HepG2 (cell line): ENCODE measurements around the gene APBA1. TPM values are rescaled to one million over a fixed set of nuclear protein-coding genes. Genes with fewer than 3 reads are reported as not detected.

Experiments used
- ATAC-seq: fragments of 200-7000 bp; cut with Tn5 transposase; 3 replicates; pipeline ENCODE4 v1.9.1; 2020; ENCODE audit warnings: mild to moderate bottlenecking, moderate library complexity
- BruUV-seq: library from RNA; stranded (reverse); fragments of 400-500 nt; replicated peaks from 2 replicates; lab custom pipeline; 2021; lab: Mats Ljungman, UMichigan
- CTCF ChIA-PET: fragments of 300-600 bp; formaldehyde crosslinking; extraction: SDS; loops from one replicate; lab custom pipeline; 2021; ENCODE audit warnings: low total read pairs, inconsistent platforms, low intra/inter-chr PET ratio; lab: Yijun Ruan, JAX
- POLR2A ChIA-PET: fragments of 350-600 bp; sonication (Branson Sonifier 250); formaldehyde crosslinking; loops from one replicate; lab custom pipeline; 2020; ENCODE audit warnings: antibody characterized with exemption, inconsistent platforms; lab: Yijun Ruan, JAX
- DNase-seq: peaks from one replicate; pipeline ENCODE4 v3.0.0-alpha.2; 2015; ENCODE audit warnings: low spot score
- FAIRE-seq: peaks from 3 replicates; lab custom pipeline; 2011; peaks lifted over from hg19 to GRCh38; lab: Jason Lieb, UNC
- H2AFZ ChIP-seq: one replicate; pipeline ENCODE4 v1.6.1; 2011; ENCODE audit warnings: low read length, inconsistent platforms
- H3K27ac ChIP-seq: fragments of 300-600 bp; 3 replicates; pipeline ENCODE4 v1.8.0; 2011; ENCODE audit warnings: mixed run types, mild to moderate bottlenecking, mixed read lengths, low read length, inconsistent platforms; ENCODE audit not compliant: insufficient read depth; ENCODE audit errors: extremely low read length
- H3K27me3 ChIP-seq, 2 experiments: fragments of 200-600 bp in 1 of 2; 2 replicates in 1 of 2; 3 replicates in 1 of 2; pipeline versions ENCODE4 v1.6.0 to v1.8.0; 2011; ENCODE audit warnings: low read length in 2 of 2, mild to moderate bottlenecking in 2 of 2, moderate library complexity in 2 of 2, inconsistent platforms in 1 of 2; ENCODE audit not compliant: insufficient read depth in 2 of 2, control insufficient read depth in 1 of 2
- H3K36me3 ChIP-seq, 2 experiments: fragments of 200-600 bp in 1 of 2; replicated peaks in 1 of 2; 2 replicates in 1 of 2; 3 replicates in 1 of 2; pipeline versions ENCODE4 v1.5.1 to v1.8.0; 2011; ENCODE audit warnings: low read length in 2 of 2, inconsistent platforms in 1 of 2; ENCODE audit not compliant: insufficient read depth in 2 of 2, control insufficient read depth in 1 of 2
- H3K4me1 ChIP-seq: 2 replicates; pipeline ENCODE4 v1.5.1; 2012; ENCODE audit warnings: low read length, inconsistent platforms; ENCODE audit not compliant: insufficient read depth
- H3K4me2 ChIP-seq: 2 replicates; pipeline ENCODE4 v1.6.0; 2011; ENCODE audit warnings: low read depth, low read length, inconsistent platforms
- H3K4me3 ChIP-seq, 3 experiments: fragments of 200-600 bp in 1 of 3; sonication (generic), shearing (Covaris generic) in 1 of 3; replicated peaks in 1 of 3; 2 replicates each; pipeline ENCODE4 v1.5.1; 2011 to 2016; ENCODE audit warnings: low read length in 3 of 3, inconsistent platforms in 2 of 3, low read depth in 2 of 3, mild to moderate bottlenecking in 2 of 3, control low read depth in 1 of 3, mixed read lengths in 1 of 3; ENCODE audit not compliant: insufficient read depth in 1 of 3
- H3K79me2 ChIP-seq: one replicate; pipeline ENCODE4 v1.6.1; 2011; ENCODE audit warnings: low read length, inconsistent platforms; ENCODE audit not compliant: insufficient read depth
- H3K9ac ChIP-seq: 2 replicates; pipeline ENCODE4 v1.6.0; 2011; ENCODE audit warnings: mild to moderate bottlenecking, low read depth, low read length, inconsistent platforms; ENCODE audit not compliant: insufficient read depth
- H3K9me3 ChIP-seq: 2 replicates; pipeline ENCODE4 v1.5.1; 2012; ENCODE audit warnings: mild to moderate bottlenecking, low read length
- H4K20me1 ChIP-seq: 2 replicates; pipeline ENCODE4 v1.6.0; 2011; ENCODE audit warnings: inconsistent platforms, mild to moderate bottlenecking, low read length, moderate library complexity; ENCODE audit not compliant: insufficient read depth
- MBD4 ChIP-seq: IDR thresholded peaks from 2 replicates; pipeline ENCODE4 v1.6.1; 2012; ENCODE audit warnings: low read length, inconsistent platforms, borderline replicate concordance
- TFDP2 ChIP-seq: sonication (generic); formaldehyde crosslinking; IDR thresholded peaks from 2 replicates; pipeline ENCODE4 v1.4.0; 2020; ENCODE audit warnings: missing genetic modification reagents
- ZNF230 ChIP-seq: sonication (generic); formaldehyde crosslinking; IDR thresholded peaks from 2 replicates; pipeline ENCODE4 v1.4.0; 2020; ENCODE audit warnings: mild to moderate bottlenecking, missing genetic modification reagents
- ZNF234 ChIP-seq: sonication (generic); formaldehyde crosslinking; conservative IDR thresholded peaks from 2 replicates; pipeline ENCODE4 v1.5.1; 2020; ENCODE audit warnings: mild to moderate bottlenecking, missing genetic modification reagents
- ZNF318 ChIP-seq: sonication (generic); formaldehyde crosslinking; IDR thresholded peaks from 2 replicates; pipeline ENCODE4 v1.4.0; 2020; ENCODE audit warnings: mild to moderate bottlenecking, missing genetic modification reagents
- ZNF343 ChIP-seq: sonication (generic); formaldehyde crosslinking; IDR thresholded peaks from 2 replicates; pipeline ENCODE4 v1.4.0; 2020; ENCODE audit warnings: mild to moderate bottlenecking, missing genetic modification reagents
- ZSCAN12 ChIP-seq: sonication (generic); formaldehyde crosslinking; IDR thresholded peaks from 2 replicates; pipeline ENCODE4 v1.9.0; 2021; ENCODE audit warnings: mild to moderate bottlenecking, missing genetic modification reagents
- WGBS: methylation state at CpG from one replicate; pipeline ENCODE4 v1.1.6; 2017; ENCODE audit warnings: low lambda C conversion rate; 5-methylcytosine and 5-hydroxymethylcytosine counted together
- in situ Hi-C: cut with HindIII; loops from 2 replicates; pipeline ENCODE4 v1.10.0; 2017; ENCODE audit warnings: low pct_unique_long_range_greater_than_20kb; ENCODE audit not compliant: extremely low pct_ligation_motif_present
- intact Hi-C: fragments of 100-400 bp; cut with micrococcal nuclease; formaldehyde crosslinking; loops from one replicate; pipeline ENCODE4 v1.10.0; 2022; ENCODE audit not compliant: unreplicated experiment
- polyA plus RNA-seq, 8 experiments: library from polyadenylated mRNA; depleted of rRNA in 3 of 8; stranded (reverse) in 7 of 8; unstranded in 1 of 8; fragments of >200 nt; fragmentation: Illumina TruSeq in 4 of 8; extraction: Trizol in 4 of 8; gene quantifications; 2 replicates each; pipeline versions ENCODE4 v1.2.1 to v1.2.3, GENCODE V29; 2011 to 2016; ENCODE audit warnings: low read depth in 4 of 8, missing spikeins in 1 of 8, mixed read lengths in 1 of 8; ENCODE audit not compliant: insufficient read depth in 1 of 8
- total RNA-seq, 5 experiments: library from RNA; depleted of rRNA; stranded (reverse); fragments of >200 nt; fragmentation: Illumina TruSeq; extraction: Trizol; gene quantifications; 2 replicates each; pipeline ENCODE4 v1.2.3, GENCODE V29; 2016; ENCODE audit warnings: low read depth in 1 of 5

The APBA1 gene
- total and polyA plus RNA-seq, 2 of the 13 experiments (the other 11 are each of a cell fraction or from before 2014, with no cell fraction given) = 0.15 TPM; not detected in 1

GRCh38 chr9:69571032-69571431 is 101.1 kb downstream of the APBA1 start:
- no peak for FAIRE-seq

More at GRCh38 chr9:69571032-69571431, 101.1 kb downstream of the APBA1 start:
- H3K27me3 ChIP-seq = no peaks in the 10 kb centered on the region
- ChIA-PET POLR2A (no interaction called here), CTCF (no interaction called here)
- DNase-seq = no peak
- in situ Hi-C loops = no loop called here
- no TSS peak for BruUV-seq
- no peak overlapping the region for H3K4me2 ChIP-seq
- no peak overlapping the region for H2AFZ ChIP-seq
- no peak overlapping the region for H3K4me3 ChIP-seq
- no peak for TF ChIP-seq ZNF230 (CRISPR knock-in tag)
- TF ChIP-seq ZNF234 = no peak
- no peak for TF ChIP-seq TFDP2 (CRISPR knock-in tag)
- TF ChIP-seq ZSCAN12 (CRISPR knock-in tag) = no peak
- no peak for TF ChIP-seq ZNF343
- no peak for TF ChIP-seq ZNF318 (CRISPR knock-in tag)
- TF ChIP-seq MBD4 = no peak
- no peaks in the 10 kb centered on the region for H3K4me1 ChIP-seq
- 17% methylated on average over 2 of the region's 2 CpGs for WGBS
- no peaks in the 10 kb centered on the region for H3K36me3 ChIP-seq
- no peak overlapping the region for H3K9ac ChIP-seq
- H3K9me3 ChIP-seq = no peaks in the 10 kb centered on the region
- H3K79me2 ChIP-seq = no peaks in the 10 kb centered on the region
- ATAC-seq = no peak
- intact Hi-C loops = no loop called here
- H4K20me1 ChIP-seq = no peaks in the 10 kb centered on the region
- no peak overlapping the region for H3K27ac ChIP-seq
